Cerebellar nuclear complex (tissue), 1 donor: ENCODE measurements around the gene ZNF644.
"Not testable (repeated sequence)": the region's sequence is repeated elsewhere in the genome, so short reads cannot be mapped to it uniquely, and the experiment has no call there.

Experiments
- DNase-seq, 2 experiments: peaks; one replicate each; lab custom pipeline; 2025; lab: John Stamatoyannopoulos, UW

Gene ZNF644

GRCh38 chr1:91021686-91022517, at the start of gene ZNF644:
ZNF644 (minus strand) TSS chr1:91022035; CDS start chr1:90982353, 39,682 bp downstream.
- DNase-seq: peak; percentile 29 to 67

GRCh38 chr1:91070298-91070697, 48.5 kb upstream of the ZNF644 start:
- no peak for DNase-seq

- no peak for DNase-seq
These were observed 44.7 kb upstream of the ZNF644 start for GRCh38 chr1:91066538-91066937.

- no peak for DNase-seq
These were observed 43.5 kb upstream of the ZNF644 start for GRCh38 chr1:91065337-91065736.

- not testable (repeated sequence) for DNase-seq
These were observed 41.6 kb upstream of the ZNF644 start for GRCh38 chr1:91063403-91063802.

GRCh38 chr1:91059157-91059556, 37.3 kb upstream of the ZNF644 start:
- no peak for DNase-seq

GRCh38 chr1:91057784-91058183, 35.9 kb upstream of the ZNF644 start:
- no peak for DNase-seq

GRCh38 chr1:91054780-91055481, 33.1 kb upstream of the ZNF644 start:
- DNase-seq: no peak

GRCh38 chr1:91053630-91054029, 31.8 kb upstream of the ZNF644 start:
- DNase-seq: no peak

- not testable (repeated sequence) for DNase-seq
These were observed 27.7 kb upstream of the ZNF644 start for GRCh38 chr1:91049551-91049950.

- DNase-seq: no peak
These were observed 24.9 kb upstream of the ZNF644 start for GRCh38 chr1:91046766-91047165.

- no peak for DNase-seq
These were observed 23.4 kb upstream of the ZNF644 start for GRCh38 chr1:91045284-91045683.

- DNase-seq: not testable (repeated sequence)
These were observed 22.9 kb upstream of the ZNF644 start for GRCh38 chr1:91044776-91045175.

- not testable (repeated sequence) for DNase-seq
These were observed 20.5 kb upstream of the ZNF644 start for GRCh38 chr1:91042372-91042771.

GRCh38 chr1:91038582-91038981, 16.7 kb upstream of the ZNF644 start:
- DNase-seq: no peak

- DNase-seq: no peak
These were observed 15.3 kb upstream of the ZNF644 start for GRCh38 chr1:91036894-91037829.

GRCh38 chr1:91032349-91032748, 10.5 kb upstream of the ZNF644 start:
- DNase-seq: no peak

GRCh38 chr1:91031081-91031480, 9.2 kb upstream of the ZNF644 start:
- DNase-seq: no peak

GRCh38 chr1:91026777-91027176, 4.9 kb upstream of the ZNF644 start:
- no peak for DNase-seq

- no peak for DNase-seq
These were observed 4.5 kb upstream of the ZNF644 start for GRCh38 chr1:91026320-91026719.

- no peak for DNase-seq
These were observed 2.8 kb upstream of the ZNF644 start for GRCh38 chr1:91024481-91025119.

GRCh38 chr1:91022518-91022929, 689 bp upstream of the ZNF644 start:
- no peak for DNase-seq
